Kidney (tissue), 14 donors: ENCODE results near the gene RAD18. TPM values are rescaled to one million over a fixed set of nuclear protein-coding genes. Genes with fewer than 3 reads are reported as not detected.

Source experiments
- DNase-seq, 5 donors: peaks; one replicate each; pipeline ENCODE4 v3.0.0-alpha.2; 2013 to 2020
- FAIRE-seq: peaks from 2 replicates; lab custom pipeline; 2012; peaks lifted over from hg19 to GRCh38; lab: Jason Lieb, UNC
- H3K27ac ChIP-seq, 2 donors: one replicate each; pipeline ENCODE4 v1.7.0; 2013; ENCODE audit warnings: low read depth in 2 of 2, low read length in 2 of 2, inconsistent platforms in 1 of 2
- H3K27me3 ChIP-seq: one replicate; pipeline ENCODE4 v1.7.1; 2013; ENCODE audit warnings: low read length, inconsistent platforms; ENCODE audit not compliant: control insufficient read depth, insufficient read depth
- H3K36me3 ChIP-seq, 3 donors: one replicate each; pipeline versions ENCODE4 v1.7.0 to v1.7.1; 2013; ENCODE audit warnings: low read length in 3 of 3, control low read depth in 1 of 3, inconsistent platforms in 1 of 3; ENCODE audit not compliant: insufficient read depth in 3 of 3, control insufficient read depth in 2 of 3
- H3K4me1 ChIP-seq, 3 donors: one replicate each; pipeline versions ENCODE4 v1.7.0 to v1.7.1; 2013; ENCODE audit warnings: low read length in 3 of 3, inconsistent platforms in 1 of 3, low read depth in 1 of 3; ENCODE audit not compliant: control insufficient read depth in 2 of 3, insufficient read depth in 2 of 3
- H3K4me3 ChIP-seq, 3 donors: one replicate each; pipeline versions ENCODE4 v1.7.0 to v1.8.1; 2013; ENCODE audit warnings: low read length in 3 of 3, control low read depth in 1 of 3, inconsistent platforms in 1 of 3
- H3K9ac ChIP-seq, 3 donors: one replicate each; pipeline versions ENCODE4 v1.7.0 to v1.7.1; 2013; ENCODE audit warnings: low read length in 3 of 3, control low read depth in 1 of 3, inconsistent platforms in 1 of 3
- H3K9me3 ChIP-seq, 3 donors: one replicate each; pipeline versions ENCODE4 v1.7.0 to v1.7.1; 2013; ENCODE audit warnings: low read length in 3 of 3, control low read depth in 1 of 3, inconsistent platforms in 1 of 3; ENCODE audit not compliant: control insufficient read depth in 2 of 3, insufficient read depth in 1 of 3
- CTCF ChIP-seq: IDR thresholded peaks from 3 replicates; pipeline ENCODE4 v1.5.1; 2012; ENCODE audit warnings: mild to moderate bottlenecking, moderate library complexity, borderline replicate concordance; ENCODE audit not compliant: insufficient read depth; ENCODE audit errors: extremely low read depth
- intact Hi-C: fragments of 100-400 bp; cut with DNase I; formaldehyde crosslinking; loops from one replicate; pipeline ENCODE4 v1.11.1; 2022
- polyA plus RNA-seq: library from polyadenylated mRNA; stranded (reverse); fragments of 350-450 nt; fragmentation: Illumina TruSeq; extraction: RNeasy Lipid Tissue Mini Kit (QIAGEN cat#74804); gene quantifications from one replicate; pipeline ENCODE4 v1.2.3, GENCODE V29; 2014; ENCODE audit warnings: low read depth, low replicate concordance; ENCODE audit not compliant: insufficient read depth
- total RNA-seq: library from RNA; stranded (reverse); fragmentation: NEBNext Ultra II Directional; extraction: Animal tissue kit (Norgen Biotek cat#: 25700); gene quantifications from one replicate; pipeline ENCODE4 v1.2.1, GENCODE V29; 2021
- donor health status: control.
- donor health status: control.
- donor health status: control.
- donor health status: control.
- donor health status: control.
- donor health status: DM: yes; HTN: yes; CAD: no.
- donor health status: Normal renal cell carcinoma (clear cell type).

The RAD18 gene
- total and polyA plus RNA-seq, 2 donors from 2014 or later = 3.1 to 8.0 TPM

GRCh38 chr3:8885536-8886316, 77.5 kb downstream of the RAD18 start:
- H3K9ac ChIP-seq = no peak overlapping the region
- no peaks in the 10 kb centered on the region for H3K4me1 ChIP-seq
- H3K27me3 ChIP-seq = no peaks in the 10 kb centered on the region
- intact Hi-C loops = no loop called here
- H3K36me3 ChIP-seq = no peaks in the 10 kb centered on the region
- no peak for TF ChIP-seq CTCF
- no peak overlapping the region for H3K4me3 ChIP-seq
- no peak for FAIRE-seq
- H3K27ac ChIP-seq = no peak overlapping the region
- H3K9me3 ChIP-seq = no peaks in the 10 kb centered on the region
- no peak for DNase-seq

- Histone ChIP-seq H3K27me3 (no peaks in the 10 kb centered on the region), H3K27ac (no peak overlapping the region), H3K9me3 (no peaks in the 10 kb centered on the region), H3K9ac (no peak overlapping the region), H3K4me3 (no peak overlapping the region), H3K36me3 (no peaks in the 10 kb centered on the region), H3K4me1 (no peaks in the 10 kb centered on the region)
- intact Hi-C loops = no loop called here
- no peak for TF ChIP-seq CTCF
- no peak for FAIRE-seq
- no peak for DNase-seq
Measured at GRCh38 chr3:8884630-8885290, 78.5 kb downstream of the RAD18 start.

- intact Hi-C loops = no loop called here
- Histone ChIP-seq H3K36me3 (no peaks in the 10 kb centered on the region), H3K9me3 (no peaks in the 10 kb centered on the region), H3K27ac (no peak overlapping the region), H3K4me1 (no peaks in the 10 kb centered on the region), H3K9ac (no peak overlapping the region), H3K27me3 (no peaks in the 10 kb centered on the region), H3K4me3 (no peak overlapping the region)
- FAIRE-seq = no peak
- TF ChIP-seq CTCF = no peak
- DNase-seq = no peak
Measured at GRCh38 chr3:8882642-8883041, 80.6 kb downstream of the RAD18 start.
